ENCODE data around the gene FANCC. TPM values are rescaled to one million over a fixed set of nuclear protein-coding genes. Genes with fewer than 3 reads are reported as not detected.

Gene FANCC
- total and polyA plus RNA-seq, 2 of the 4 experiments (the other 2 are of a cell fraction) = 4.7 to 6.3 TPM

DNA sequence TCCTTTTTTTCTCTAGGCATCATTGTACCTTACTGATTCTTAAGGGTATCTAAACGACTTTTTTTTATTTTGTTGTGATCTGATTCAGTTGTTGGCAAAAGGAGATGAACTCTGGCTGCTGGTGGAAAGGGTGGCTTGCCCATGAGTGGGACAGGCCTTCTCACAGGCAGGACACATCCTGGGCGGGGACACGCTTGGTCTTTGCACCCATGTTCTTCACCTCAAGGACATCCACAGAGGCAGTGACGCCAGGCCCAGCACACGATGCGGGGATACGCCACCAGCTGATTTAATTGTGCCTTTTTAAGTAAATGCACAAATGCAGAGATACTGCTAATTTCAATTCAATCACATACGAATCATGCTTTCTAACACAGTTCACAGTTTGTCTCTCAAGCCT, 208.1 kb downstream of the FANCC start:
- in situ Hi-C loops (cut with MboI; ENCODE audit: low sequenced_read_pairs) = no loop called here

More for the DNA sequence above, 208.1 kb downstream of the FANCC start:
- 0 out of 2 replicates have a peak, but pooled peaks cover 3% of the 10 kb centered on the region for H4K20me1 ChIP-seq (ENCODE audit: insufficient read depth, low read length)
- H3K4me1 ChIP-seq (ENCODE audit: control insufficient read depth, insufficient read depth, low read length) = peaks cover 5% of the 10 kb centered on the region; the same call in 1 of the 2 replicates
- no TSS peak for BruUV-seq (replicated peaks)
- H3K14ac ChIP-seq (replicated peaks; ENCODE audit: low read depth, low read length) = no peak overlapping the region
- H2AK9ac ChIP-seq (replicated peaks; ENCODE audit: low read depth, low read length, poor library complexity) = no peak overlapping the region
- H3K9me1 ChIP-seq (ENCODE audit: insufficient read depth, low read length) = peaks cover 11% of the 10 kb centered on the region
- H3K36me3 ChIP-seq (ENCODE audit: control insufficient read depth, insufficient read depth, low read length) = peaks cover 32% of the 10 kb centered on the region
- no peak overlapping the region for H2BK5ac ChIP-seq (ENCODE audit: low read depth, low read length, poor library complexity, severe bottlenecking)
- peaks cover 0 to 11% of the 10 kb centered on the region in 2 experiments; a peak in 1 of 4 replicates for H3K79me1 ChIP-seq (ENCODE audit: low read depth in 1 of 2, low read length in 2 of 2)
- H2BK20ac ChIP-seq (ENCODE audit: low read depth, low read length) = no peak overlapping the region
- no peak overlapping the region for H4K5ac ChIP-seq (ENCODE audit: low read depth, low read length)
- no peak overlapping the region for H4K8ac ChIP-seq (ENCODE audit: low read depth in 2 of 2, low read length in 2 of 2)
- no peak overlapping the region for H2BK15ac ChIP-seq (ENCODE audit: low read depth, low read length)
- H3K18ac ChIP-seq (ENCODE audit: low read depth, low read length) = no peak overlapping the region
- ChIA-PET POLR2A (ENCODE audit: unreplicated experiment) (no interaction called here), CTCF (interaction anchor here (1.0 to 1.4 kb wide), 2 partner anchors 18 to 59 kb away, joined by 4 to 7 read pairs; no protein-coding TSS in a partner anchor)
- no peak overlapping the region for H3K4me2 ChIP-seq (ENCODE audit: low read depth, low read length)
- ATAC-seq (ENCODE audit: low read depth) = no peak
- WGBS, 2 experiments (ENCODE audit: extremely low coverage in 2 of 2, insufficient read length in 1 of 2) = 93% methylated on average over 5 of the region's 8 CpGs; no CpG with 5 or more reads in 1 of the 2 experiments
- no peak overlapping the region for H2AFZ ChIP-seq (replicated peaks; ENCODE audit: low read length, poor library complexity)
- H3K9ac ChIP-seq (ENCODE audit: low read depth, low read length) = no peak overlapping the region
- H4K91ac ChIP-seq (ENCODE audit: insufficient read depth, low read depth, low read length) = no peak overlapping the region
- no peak overlapping the region for H3K23ac ChIP-seq (ENCODE audit: low read depth, low read length)
- H3K4ac ChIP-seq (ENCODE audit: low read depth, low read length) = no peak overlapping the region
- H2BK120ac ChIP-seq (ENCODE audit: low read depth, low read length) = no peak overlapping the region
- no peak overlapping the region for H2AK5ac ChIP-seq (ENCODE audit: low read depth, low read length)
- intact Hi-C loops (cut with micrococcal nuclease) = no loop called here
- H3K56ac ChIP-seq (ENCODE audit: extremely low read depth, insufficient read depth, low read length) = no peak overlapping the region
- no peaks in the 10 kb centered on the region for H3K27me3 ChIP-seq (ENCODE audit: control insufficient read depth, insufficient read depth, low read length)
- H3K9me3 ChIP-seq (ENCODE audit: control insufficient read depth, insufficient read depth, low read length) = no peaks in the 10 kb centered on the region
- TF ChIP-seq, protein P1, sequence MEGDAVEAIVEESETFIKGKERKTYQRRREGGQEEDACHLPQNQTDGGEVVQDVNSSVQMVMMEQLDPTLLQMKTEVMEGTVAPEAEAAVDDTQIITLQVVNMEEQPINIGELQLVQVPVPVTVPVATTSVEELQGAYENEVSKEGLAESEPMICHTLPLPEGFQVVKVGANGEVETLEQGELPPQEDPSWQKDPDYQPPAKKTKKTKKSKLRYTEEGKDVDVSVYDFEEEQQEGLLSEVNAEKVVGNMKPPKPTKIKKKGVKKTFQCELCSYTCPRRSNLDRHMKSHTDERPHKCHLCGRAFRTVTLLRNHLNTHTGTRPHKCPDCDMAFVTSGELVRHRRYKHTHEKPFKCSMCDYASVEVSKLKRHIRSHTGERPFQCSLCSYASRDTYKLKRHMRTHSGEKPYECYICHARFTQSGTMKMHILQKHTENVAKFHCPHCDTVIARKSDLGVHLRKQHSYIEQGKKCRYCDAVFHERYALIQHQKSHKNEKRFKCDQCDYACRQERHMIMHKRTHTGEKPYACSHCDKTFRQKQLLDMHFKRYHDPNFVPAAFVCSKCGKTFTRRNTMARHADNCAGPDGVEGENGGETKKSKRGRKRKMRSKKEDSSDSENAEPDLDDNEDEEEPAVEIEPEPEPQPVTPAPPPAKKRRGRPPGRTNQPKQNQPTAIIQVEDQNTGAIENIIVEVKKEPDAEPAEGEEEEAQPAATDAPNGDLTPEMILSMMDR (conservative IDR thresholded peaks at IDR 0.05; ENCODE audit: low read depth, low read length) = no peak
- TF ChIP-seq, protein P2, sequence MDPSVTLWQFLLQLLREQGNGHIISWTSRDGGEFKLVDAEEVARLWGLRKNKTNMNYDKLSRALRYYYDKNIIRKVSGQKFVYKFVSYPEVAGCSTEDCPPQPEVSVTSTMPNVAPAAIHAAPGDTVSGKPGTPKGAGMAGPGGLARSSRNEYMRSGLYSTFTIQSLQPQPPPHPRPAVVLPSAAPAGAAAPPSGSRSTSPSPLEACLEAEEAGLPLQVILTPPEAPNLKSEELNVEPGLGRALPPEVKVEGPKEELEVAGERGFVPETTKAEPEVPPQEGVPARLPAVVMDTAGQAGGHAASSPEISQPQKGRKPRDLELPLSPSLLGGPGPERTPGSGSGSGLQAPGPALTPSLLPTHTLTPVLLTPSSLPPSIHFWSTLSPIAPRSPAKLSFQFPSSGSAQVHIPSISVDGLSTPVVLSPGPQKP (IDR thresholded peaks at IDR 0.05; ENCODE audit: borderline replicate concordance, low read depth, low read length) = no peak
- no peak for TF ChIP-seq RAD21 (IDR thresholded peaks at IDR 0.05; ENCODE audit: low read length)
- no peak for TF ChIP-seq MAZ (IDR thresholded peaks at IDR 0.05; ENCODE audit: borderline replicate concordance, low read depth, low read length)
- no peak for DNase-seq
- no peak overlapping the region for H3K27ac ChIP-seq (ENCODE audit: insufficient read depth, low read length)
- dilution Hi-C loops (cut with HindIII; ENCODE audit: low sequenced_read_pairs, unreplicated experiment) = no loop called here
- no peak overlapping the region for H3K4me3 ChIP-seq (ENCODE audit: insufficient read depth, low read depth, low read length)

All from IMR-90 (cell line).